Measurements from ENCODE around the gene ATP1A4.

- TF ChIP-seq CTCF (conservative IDR thresholded peaks at IDR 0.05 in 1 of 2, IDR thresholded peaks at IDR 0.05 in 1 of 2; ENCODE audit: low read depth in 1 of 2, low read length in 2 of 2), result no peak
- no peak for TF ChIP-seq EZH2 (IDR thresholded peaks at IDR 0.05; ENCODE audit: low read length, missing control alignments)
Measured at GRCh38 chr1:160220301-160220700, 68.9 kb downstream of the ATP1A4 start.

Measured in fibroblast of lung (primary cell).